ENCODE measurements around the gene CMTM8.

CMTM8 gene

GRCh38 chr3:32336113-32336498 lies 97.6 kb downstream of the CMTM8 start:
- no peak for DNase-seq (ENCODE audit: low spot score)

DNA sequence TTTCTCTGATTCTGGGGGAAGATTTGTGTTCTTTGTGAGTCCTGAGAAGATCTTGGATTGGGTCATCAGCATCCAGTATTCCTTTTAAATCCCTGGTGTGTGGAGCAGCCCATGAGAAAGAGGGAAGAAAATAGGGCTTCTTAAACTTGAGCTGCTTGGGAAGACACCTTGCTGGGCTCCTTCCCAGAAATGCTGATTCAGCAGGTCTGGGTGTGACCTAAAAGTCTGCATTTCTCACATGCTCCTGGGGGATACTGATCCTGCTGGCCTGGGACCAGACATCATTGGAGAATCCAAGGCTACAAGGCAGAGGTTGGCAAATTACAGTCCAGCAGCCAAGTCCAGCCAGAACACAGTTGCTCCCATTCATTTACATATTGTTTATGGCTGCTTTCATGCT lies 99.0 kb downstream of the CMTM8 start:
- DNase-seq (ENCODE audit: low spot score), result no peak

- DNase-seq (ENCODE audit: low spot score), result peak; percentile 58
Observed at GRCh38 chr3:32340039-32340438, 101.6 kb downstream of the CMTM8 start.

GRCh38 chr3:32340611-32341365 lies 102.3 kb downstream of the CMTM8 start:
- no peak for DNase-seq (ENCODE audit: low spot score)

DNA sequence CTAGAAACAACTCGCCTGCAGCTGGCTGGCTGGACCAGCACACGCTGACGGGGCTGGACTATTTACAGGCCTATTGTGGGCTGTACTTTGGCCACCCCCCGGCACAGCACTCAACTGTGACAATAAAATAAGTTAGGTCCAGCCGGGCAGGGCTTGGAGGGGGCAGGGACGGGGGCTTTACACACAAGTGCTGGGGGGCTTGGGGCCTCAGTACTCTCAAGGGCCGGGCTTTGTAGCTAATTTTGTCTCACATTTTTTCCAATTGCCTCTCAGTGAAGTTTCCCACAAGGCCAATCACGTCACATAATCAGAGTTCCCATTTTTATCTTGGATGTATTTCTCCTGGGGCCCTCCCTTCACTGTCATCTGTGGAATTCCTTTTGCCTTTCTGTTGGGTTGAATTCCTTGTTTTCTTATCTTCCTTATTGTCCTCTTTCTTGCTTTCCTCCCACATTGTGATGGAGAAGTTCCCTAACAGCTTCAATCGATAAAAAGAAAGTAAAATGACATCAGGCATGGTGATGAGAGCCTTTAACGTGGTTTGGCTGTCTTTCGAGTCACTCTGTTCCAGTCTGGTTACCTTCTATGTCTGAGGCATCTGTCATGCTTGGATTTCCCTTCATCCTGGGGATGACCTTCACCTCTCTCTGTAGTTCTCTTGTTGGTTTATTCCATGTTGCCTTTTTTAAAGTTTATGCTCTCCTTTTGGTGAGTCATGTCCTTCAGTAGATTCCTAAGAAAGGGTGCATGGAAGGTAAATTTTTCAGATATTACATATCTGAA lies 109.1 kb downstream of the CMTM8 start:
- DNase-seq (ENCODE audit: low spot score), result no peak

DNA sequence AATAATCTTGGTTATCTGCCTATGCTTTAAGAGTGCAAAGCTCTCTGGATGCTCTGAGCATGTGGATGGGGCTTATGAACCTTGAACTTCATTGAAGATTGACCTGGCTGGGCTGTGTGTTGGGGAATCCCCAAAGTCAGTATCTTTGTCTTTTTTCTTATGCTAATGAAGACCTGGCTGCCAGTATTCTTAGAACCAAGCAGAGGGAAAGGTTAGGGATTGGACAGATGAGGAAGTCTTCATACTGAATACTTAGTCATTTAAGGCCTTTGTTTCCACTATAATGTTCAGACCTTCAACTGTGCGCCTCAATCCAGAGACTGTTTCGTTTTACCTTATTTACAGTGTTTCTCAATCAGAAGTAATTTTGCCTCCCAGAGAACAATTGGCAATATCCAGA lies 110.7 kb downstream of the CMTM8 start:
- no peak for DNase-seq (ENCODE audit: low spot score)

GRCh38 chr3:32352563-32352962 lies 114.1 kb downstream of the CMTM8 start:
- DNase-seq (ENCODE audit: low spot score), result no peak

DNA sequence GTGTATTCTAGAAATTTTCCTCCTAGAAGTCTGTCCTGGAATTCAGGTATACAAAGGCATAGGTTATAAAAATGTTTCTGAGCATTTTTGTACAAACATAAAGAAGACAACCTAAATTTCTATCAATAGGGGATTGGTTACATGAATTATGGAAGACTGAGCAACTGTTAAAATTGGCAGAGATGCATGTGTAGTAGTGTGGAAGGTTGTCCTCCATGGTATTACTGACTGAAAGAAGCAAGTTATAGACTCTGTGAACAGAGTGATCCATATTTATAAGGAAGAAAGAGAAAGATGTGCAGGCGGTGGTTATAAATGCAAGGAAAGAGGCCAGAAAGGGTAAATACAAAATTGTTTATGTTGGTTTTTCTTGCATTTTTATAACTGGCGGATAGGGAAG lies 114.9 kb downstream of the CMTM8 start:
- DNase-seq (ENCODE audit: low spot score), result no peak

DNA sequence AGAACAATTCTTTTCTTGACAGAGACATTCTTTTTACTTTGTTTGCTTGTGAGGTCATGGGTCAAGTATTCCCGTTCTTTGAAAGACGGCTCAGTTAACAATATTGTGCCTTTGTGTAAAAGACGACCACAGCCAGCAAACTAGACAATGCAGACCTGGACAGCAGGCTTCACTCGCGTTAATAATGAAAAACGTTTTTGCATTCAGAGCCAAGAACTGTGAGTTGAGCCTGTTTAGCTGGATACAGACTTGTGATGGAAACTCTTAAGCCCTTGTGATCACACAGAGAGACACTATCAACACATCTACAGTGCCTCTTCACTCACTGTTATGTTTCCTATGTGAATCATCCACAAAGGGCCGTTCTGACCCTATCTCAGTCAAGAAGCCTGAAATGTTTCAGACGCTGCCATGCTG lies 115.9 kb downstream of the CMTM8 start:
- no peak for DNase-seq (ENCODE audit: low spot score)

DNA sequence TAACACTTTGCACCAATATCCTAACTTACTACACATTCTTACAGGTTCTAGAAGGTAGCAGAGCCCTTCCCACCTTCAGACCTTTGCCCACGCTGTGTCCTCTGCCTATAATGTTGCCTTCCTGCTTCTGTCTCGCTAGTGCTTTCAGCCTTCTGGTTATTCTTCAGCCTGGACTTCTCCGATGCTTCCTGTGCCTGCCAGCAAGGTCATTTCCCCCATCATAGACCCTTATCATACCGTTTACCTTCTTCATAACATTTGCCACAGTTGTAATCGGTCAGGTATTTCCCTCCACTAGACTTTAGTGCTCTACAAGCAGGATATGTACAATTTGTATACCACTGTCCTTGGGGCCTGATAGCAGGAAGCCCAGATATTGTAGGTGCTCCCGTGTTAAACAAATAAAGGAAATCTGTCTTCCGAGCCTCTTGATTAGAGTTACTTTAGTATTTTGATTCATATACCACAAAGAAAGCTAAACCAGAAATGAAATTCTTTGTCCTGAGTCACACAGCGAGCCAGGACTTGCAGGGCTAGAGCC lies 117.3 kb downstream of the CMTM8 start:
- DNase-seq (ENCODE audit: low spot score), result no peak

DNA sequence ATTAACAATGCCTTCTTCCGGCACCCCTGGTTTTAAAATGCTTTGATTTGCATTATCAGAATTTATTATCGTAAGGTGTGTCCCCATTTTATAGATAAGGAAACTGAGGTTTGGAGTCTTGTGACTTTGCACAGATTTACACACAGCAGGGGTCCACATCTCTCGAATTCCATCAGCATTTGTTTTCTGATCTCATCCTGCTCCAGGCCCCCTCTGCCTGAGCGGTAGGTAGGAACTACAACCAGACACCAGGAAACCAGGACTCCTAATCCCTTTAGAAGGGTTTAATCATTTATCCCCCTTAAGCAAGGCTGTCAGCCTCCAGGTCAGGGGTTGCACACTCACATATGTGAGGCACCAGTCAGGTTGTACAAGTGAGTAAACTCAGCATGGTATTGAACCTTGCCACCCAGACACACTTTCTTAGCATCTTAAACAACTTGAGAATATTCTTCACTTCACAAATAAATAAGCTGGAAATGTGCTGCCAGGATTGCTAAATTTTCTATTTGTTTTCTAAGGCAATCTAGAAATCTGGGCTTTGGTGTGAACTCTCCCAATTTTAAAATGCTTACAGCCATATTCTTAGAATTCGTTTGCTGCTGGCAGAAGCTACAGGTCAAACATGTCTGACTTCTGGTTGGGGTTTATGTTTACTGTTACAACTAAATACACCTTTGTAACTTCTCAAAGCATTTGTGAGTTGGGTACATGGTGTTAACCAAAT lies 121.4 kb downstream of the CMTM8 start:
- DNase-seq (ENCODE audit: low spot score), result no peak

DNA sequence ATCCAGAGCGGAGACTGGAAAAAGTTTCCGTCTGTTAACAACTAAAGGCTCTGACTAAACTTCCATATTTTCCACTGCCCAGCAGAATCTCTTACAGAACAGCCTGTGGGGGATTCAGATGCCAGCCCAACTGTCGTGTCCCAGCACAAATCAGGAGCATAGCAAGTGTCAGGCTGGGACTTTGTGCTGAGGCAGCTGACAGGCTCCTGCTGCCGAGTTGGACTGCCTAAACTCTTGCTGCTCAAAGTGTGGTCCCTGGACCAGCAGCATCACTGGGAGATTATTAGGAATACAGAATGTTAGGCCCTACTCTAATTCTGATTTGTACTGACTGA lies 122.0 kb downstream of the CMTM8 start:
- DNase-seq (ENCODE audit: low spot score), result no peak

DNA sequence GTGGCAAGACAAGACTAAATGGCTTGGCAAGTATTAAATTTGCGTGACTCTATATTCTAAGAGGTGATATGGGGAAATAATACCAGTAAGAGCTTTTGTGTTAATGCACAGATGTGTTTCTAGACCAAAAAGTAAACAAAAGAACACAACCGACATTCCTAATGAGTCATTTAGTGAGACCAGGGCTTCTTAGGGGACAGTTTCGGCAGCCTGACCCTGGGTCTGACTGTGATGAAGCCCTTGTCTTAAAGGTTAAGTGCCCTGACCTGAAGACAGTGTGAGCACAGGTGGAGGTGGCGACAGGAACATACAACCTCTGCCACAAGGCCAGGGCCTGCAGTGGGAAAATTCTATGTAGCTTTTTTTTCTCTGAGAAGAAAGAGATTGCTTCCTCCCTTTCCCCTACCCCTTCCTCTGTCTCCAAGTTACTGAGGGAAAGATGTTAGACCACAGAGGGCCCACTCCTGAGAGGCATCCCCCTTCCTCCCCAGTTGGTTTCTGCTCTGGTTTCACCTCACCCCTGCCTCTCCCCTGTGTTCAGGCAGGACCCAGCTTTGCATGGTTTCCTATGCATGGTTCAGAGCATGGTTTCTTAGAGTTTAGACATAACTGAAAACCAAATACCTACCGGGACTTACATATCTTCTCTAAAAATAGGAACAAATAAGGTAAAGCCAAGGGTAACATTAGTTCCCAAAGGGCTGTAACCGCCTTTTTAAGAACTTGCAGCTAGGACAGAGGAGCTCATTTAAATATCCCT lies 128.3 kb downstream of the CMTM8 start:
- DNase-seq (ENCODE audit: low spot score), result no peak

DNA sequence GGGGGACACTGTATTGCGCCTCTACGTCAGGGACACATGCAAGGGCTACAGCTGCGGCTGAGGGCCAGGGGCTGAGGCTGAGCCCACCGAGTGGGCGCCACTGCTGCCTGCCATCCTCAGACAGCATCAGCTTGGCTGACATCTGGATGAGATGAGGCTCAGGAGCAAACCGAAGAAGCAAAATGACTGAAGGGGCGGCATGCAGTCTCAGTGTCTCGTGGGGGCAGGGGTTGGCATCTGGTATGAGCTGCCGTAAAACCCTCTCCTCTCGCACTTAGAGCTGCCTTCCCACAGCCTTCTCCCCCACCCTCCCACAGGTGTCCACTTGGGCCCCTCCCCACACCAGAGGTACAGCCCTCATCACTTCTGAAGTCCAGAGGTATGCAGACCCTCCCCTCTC lies 129.0 kb downstream of the CMTM8 start:
- no peak for DNase-seq (ENCODE audit: low spot score)

- DNase-seq (ENCODE audit: low spot score), result no peak
Observed at GRCh38 chr3:32371461-32372212, 133.2 kb downstream of the CMTM8 start.

- DNase-seq (ENCODE audit: low spot score), result no peak
Observed at GRCh38 chr3:32372213-32372490, 133.7 kb downstream of the CMTM8 start.

DNA sequence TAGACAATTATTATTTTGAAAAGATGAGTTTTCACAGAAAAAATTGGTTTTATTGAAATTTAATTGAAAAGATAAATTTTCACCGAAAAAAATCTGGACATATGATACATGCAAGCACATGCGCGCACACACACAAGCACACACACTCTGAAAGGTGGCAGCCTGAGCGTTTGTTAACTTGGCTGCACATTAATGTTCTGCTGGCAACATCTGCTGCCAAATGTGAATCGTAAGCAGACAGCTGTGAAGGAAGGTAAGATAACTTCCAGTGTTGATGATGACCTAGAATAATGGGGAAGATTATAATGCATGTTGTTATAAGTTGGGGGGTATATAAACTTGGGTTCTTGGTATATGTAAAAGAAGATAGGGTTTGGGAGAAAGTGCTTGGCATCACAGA lies 134.8 kb downstream of the CMTM8 start:
- no peak for DNase-seq (ENCODE audit: low spot score)

GRCh38 chr3:32373844-32374243 lies 135.4 kb downstream of the CMTM8 start:
- no peak for DNase-seq (ENCODE audit: low spot score)

- DNase-seq (ENCODE audit: low spot score), result peak; percentile 73
Observed at GRCh38 chr3:32374788-32375595, 136.5 kb downstream of the CMTM8 start.

DNA sequence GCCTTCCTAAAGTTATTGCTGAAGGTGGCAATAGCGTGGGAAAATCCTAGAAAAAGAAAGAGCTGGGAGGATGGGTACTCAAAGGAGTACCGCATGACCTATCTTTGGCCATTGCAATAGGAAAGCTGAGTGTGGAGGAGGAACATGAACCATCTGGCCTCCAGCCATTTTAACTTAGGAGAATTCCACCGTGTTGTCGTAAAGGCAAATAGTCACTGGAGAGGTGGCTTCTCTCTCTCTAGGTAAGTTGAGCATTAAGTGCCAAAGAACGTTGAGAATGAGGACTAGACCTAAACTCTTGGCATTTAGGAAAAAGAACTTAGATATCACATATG lies 137.1 kb downstream of the CMTM8 start:
- DNase-seq (ENCODE audit: low spot score), result no peak

- peak; percentile 24 for DNase-seq (ENCODE audit: low spot score)
Observed at GRCh38 chr3:32376115-32376514, 137.6 kb downstream of the CMTM8 start.

Data from Ammon's horn (tissue), 1 donor.